Calu3 (cell line): ENCODE measurements around the gene HACD1. TPM values are rescaled to one million over a fixed set of nuclear protein-coding genes. Genes with fewer than 3 reads are reported as not detected.

ENCODE experiments used
- BruUV-seq: library from RNA; stranded (reverse); fragments of 400-500 nt; replicated peaks from 2 replicates; lab custom pipeline; 2021; lab: Mats Ljungman, UMichigan
- CTCF ChIA-PET: fragments of 300-600 bp; sonication (Branson Sonifier 250); formaldehyde crosslinking; loops from one replicate; lab custom pipeline; 2022; ENCODE audit warnings: antibody characterized with exemption; lab: Charles Lee
- DNase-seq: peaks from one replicate; pipeline ENCODE4 v3.0.0; 2022
- H3K27ac Mint-ChIP-seq: one replicate; pipeline ENCODE4 v1.8.0; 2022; ENCODE audit warnings: mixed read lengths; ENCODE audit not compliant: unreplicated experiment
- H3K27me3 Mint-ChIP-seq: one replicate; pipeline ENCODE4 v1.8.0; 2022; ENCODE audit warnings: mixed read lengths; ENCODE audit not compliant: unreplicated experiment
- H3K36me3 Mint-ChIP-seq: one replicate; pipeline ENCODE4 v1.8.0; 2022; ENCODE audit warnings: mild to moderate bottlenecking, moderate library complexity, mixed read lengths; ENCODE audit not compliant: insufficient read depth, unreplicated experiment
- H3K4me1 Mint-ChIP-seq: one replicate; pipeline ENCODE4 v1.8.0; 2022; ENCODE audit warnings: mild to moderate bottlenecking, low read depth, mixed read lengths; ENCODE audit not compliant: unreplicated experiment
- H3K4me3 Mint-ChIP-seq: one replicate; pipeline ENCODE4 v1.8.0; 2022; ENCODE audit warnings: mild to moderate bottlenecking, low read depth, moderate library complexity, mixed read lengths; ENCODE audit not compliant: unreplicated experiment
- H3K9me3 Mint-ChIP-seq: one replicate; pipeline ENCODE4 v1.8.0; 2022; ENCODE audit warnings: low read depth, mixed read lengths; ENCODE audit not compliant: unreplicated experiment
- intact Hi-C: fragments of 100-400 bp; cut with micrococcal nuclease; formaldehyde crosslinking; loops from one replicate; pipeline ENCODE4 v1.10.0; 2022; ENCODE audit not compliant: unreplicated experiment
- total RNA-seq: library from RNA; stranded (reverse); gene quantifications from 2 replicates; pipeline ENCODE4 v1.2.3, GENCODE V29; 2022
- TF ChIP-seq, protein P1 (sequence below): fragments of 200-600 bp; IDR thresholded peaks from one replicate; pipeline ENCODE4 v1.8.0; 2022; ENCODE audit warnings: antibody characterized with exemption; ENCODE audit not compliant: unreplicated experiment

The HACD1 gene
- total RNA-seq, 1 experiment from 2014 or later: 17.3 TPM

DNA sequence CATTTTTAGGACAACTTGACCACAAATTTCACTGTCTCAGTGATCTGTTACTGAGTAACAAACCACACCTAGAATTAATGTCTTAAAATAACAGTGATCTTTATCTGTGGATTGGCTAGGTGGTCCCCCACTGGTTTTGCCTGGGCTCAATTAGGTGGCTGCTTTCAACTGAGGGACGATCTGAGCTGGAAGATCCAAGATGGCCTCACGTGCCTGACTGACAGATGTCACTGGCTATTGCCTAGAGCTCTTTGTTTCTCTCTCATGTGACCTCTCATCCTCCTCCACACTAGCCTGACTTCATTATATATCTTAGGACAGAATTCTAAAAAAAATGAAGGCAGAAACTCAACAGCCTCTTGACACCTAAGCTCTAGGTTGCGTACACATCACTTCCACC lies 59.7 kb downstream of the HACD1 start:
- no TSS peak for BruUV-seq
- no peaks in the 10 kb centered on the region for H3K27me3 Mint-ChIP-seq
- H3K9me3 Mint-ChIP-seq: no peaks in the 10 kb centered on the region
- TF ChIP-seq, protein P1, sequence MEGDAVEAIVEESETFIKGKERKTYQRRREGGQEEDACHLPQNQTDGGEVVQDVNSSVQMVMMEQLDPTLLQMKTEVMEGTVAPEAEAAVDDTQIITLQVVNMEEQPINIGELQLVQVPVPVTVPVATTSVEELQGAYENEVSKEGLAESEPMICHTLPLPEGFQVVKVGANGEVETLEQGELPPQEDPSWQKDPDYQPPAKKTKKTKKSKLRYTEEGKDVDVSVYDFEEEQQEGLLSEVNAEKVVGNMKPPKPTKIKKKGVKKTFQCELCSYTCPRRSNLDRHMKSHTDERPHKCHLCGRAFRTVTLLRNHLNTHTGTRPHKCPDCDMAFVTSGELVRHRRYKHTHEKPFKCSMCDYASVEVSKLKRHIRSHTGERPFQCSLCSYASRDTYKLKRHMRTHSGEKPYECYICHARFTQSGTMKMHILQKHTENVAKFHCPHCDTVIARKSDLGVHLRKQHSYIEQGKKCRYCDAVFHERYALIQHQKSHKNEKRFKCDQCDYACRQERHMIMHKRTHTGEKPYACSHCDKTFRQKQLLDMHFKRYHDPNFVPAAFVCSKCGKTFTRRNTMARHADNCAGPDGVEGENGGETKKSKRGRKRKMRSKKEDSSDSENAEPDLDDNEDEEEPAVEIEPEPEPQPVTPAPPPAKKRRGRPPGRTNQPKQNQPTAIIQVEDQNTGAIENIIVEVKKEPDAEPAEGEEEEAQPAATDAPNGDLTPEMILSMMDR: no peak
- CTCF ChIA-PET: interaction anchor here (0.7 kb wide), 1 partner anchor 8 kb away, joined by 4 read pairs; no protein-coding TSS in a partner anchor
- no peak for DNase-seq
- intact Hi-C loops: no loop called here
- H3K4me1 Mint-ChIP-seq: no peaks in the 10 kb centered on the region
- no peak overlapping the region for H3K27ac Mint-ChIP-seq
- no peak overlapping the region for H3K4me3 Mint-ChIP-seq
- H3K36me3 Mint-ChIP-seq: no peaks in the 10 kb centered on the region

- CTCF ChIA-PET: interaction anchor here (0.7 kb wide), 1 partner anchor 681 kb away, joined by 3 read pairs; no protein-coding TSS in a partner anchor
- no peak overlapping the region for H3K27ac Mint-ChIP-seq
These were observed 68.4 kb downstream of the HACD1 start for GRCh38 chr10:17548770-17549169.

DNA sequence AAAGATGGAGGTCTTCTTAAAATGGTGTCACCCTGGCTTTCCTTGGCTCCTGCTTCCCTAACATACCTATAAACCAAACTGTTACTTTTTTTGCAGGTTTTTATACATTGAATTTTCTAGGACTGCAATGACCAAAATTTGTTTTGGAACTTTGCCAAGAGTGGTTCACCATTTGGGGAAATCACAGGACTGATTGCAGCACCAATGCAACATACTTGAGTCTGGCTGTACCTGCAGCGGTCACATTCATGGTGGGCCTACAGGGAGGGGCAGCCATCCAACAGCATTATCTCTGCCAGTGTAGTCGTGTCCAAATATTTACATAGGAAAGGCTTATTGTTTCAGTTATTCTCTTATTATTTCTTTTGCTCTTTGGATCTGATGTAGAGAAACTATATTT lies 69.0 kb downstream of the HACD1 start:
- H3K4me3 Mint-ChIP-seq: no peak overlapping the region
- H3K9me3 Mint-ChIP-seq: no peaks in the 10 kb centered on the region
- DNase-seq: no peak
- no TSS peak for BruUV-seq
- H3K27ac Mint-ChIP-seq: no peak overlapping the region
- CTCF ChIA-PET: interaction anchor here (0.7 kb wide), 1 partner anchor 681 kb away, joined by 3 read pairs; no protein-coding TSS in a partner anchor
- TF ChIP-seq, protein P1: no peak
- H3K36me3 Mint-ChIP-seq: no peaks in the 10 kb centered on the region
- H3K27me3 Mint-ChIP-seq: no peaks in the 10 kb centered on the region
- peaks cover 6% of the 10 kb centered on the region for H3K4me1 Mint-ChIP-seq
- intact Hi-C loops: no loop called here

More at GRCh38 chr10:17548770-17549169, 68.4 kb downstream of the HACD1 start:
- intact Hi-C loops: no loop called here
- Mint-ChIP-seq H3K4me1 (peaks cover 6% of the 10 kb centered on the region), H3K36me3 (no peaks in the 10 kb centered on the region), H3K27me3 (no peaks in the 10 kb centered on the region), H3K9me3 (no peaks in the 10 kb centered on the region), H3K4me3 (no peak overlapping the region)
- no peak for DNase-seq
- TF ChIP-seq, protein P1: no peak
- no TSS peak for BruUV-seq

DNA sequence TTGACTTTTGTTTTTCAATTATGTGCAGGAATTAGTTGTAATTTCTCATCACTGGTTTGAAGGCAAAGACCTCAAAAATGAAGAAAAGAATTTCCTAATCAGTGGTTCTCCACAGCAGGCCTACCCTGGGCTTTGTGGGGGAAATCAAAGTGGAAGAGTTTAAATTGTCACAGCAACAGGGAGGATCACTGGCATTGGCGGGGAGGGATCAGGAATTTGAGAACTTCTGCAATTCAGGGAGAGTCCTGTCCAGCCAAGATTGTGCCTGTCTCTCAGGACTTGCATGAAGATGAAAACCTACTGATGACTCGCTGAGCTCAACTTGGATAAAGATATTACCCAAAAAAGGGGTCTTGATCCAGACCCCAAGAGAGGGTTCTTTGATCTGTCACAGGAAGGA lies 70.1 kb downstream of the HACD1 start:
- TF ChIP-seq, protein P1: no peak
- Mint-ChIP-seq H3K4me3 (no peak overlapping the region), H3K27ac (no peak overlapping the region), H3K36me3 (no peaks in the 10 kb centered on the region), H3K27me3 (no peaks in the 10 kb centered on the region), H3K9me3 (no peaks in the 10 kb centered on the region), H3K4me1 (peaks cover 6% of the 10 kb centered on the region)
- intact Hi-C loops: no loop called here
- DNase-seq: no peak
- BruUV-seq: no TSS peak
- CTCF ChIA-PET: no interaction called here
